ENCODE data around the gene BHLHE41.

BHLHE41 gene

GRCh38 chr12:26158078-26158764, 33.4 kb upstream of the BHLHE41 start:
- H3K27ac ChIP-seq, result no peak overlapping the region
- no peak for TF ChIP-seq ZFX (IDR thresholded peaks at IDR 0.05)
- TF ChIP-seq CTCF (conservative IDR thresholded peaks at IDR 0.05), result no peak

- TF ChIP-seq ZFX (IDR thresholded peaks at IDR 0.05), result no peak
- no peak for TF ChIP-seq CTCF (conservative IDR thresholded peaks at IDR 0.05)
- no peak overlapping the region for H3K27ac ChIP-seq
Measured at GRCh38 chr12:26157001-26157400, 32.2 kb upstream of the BHLHE41 start.

GRCh38 chr12:26156201-26156871, 31.5 kb upstream of the BHLHE41 start:
- no peak overlapping the region; the same call in 1 of the 2 replicates for H3K27ac ChIP-seq
- no peak for TF ChIP-seq CTCF (conservative IDR thresholded peaks at IDR 0.05)
- TF ChIP-seq ZFX (IDR thresholded peaks at IDR 0.05), result no peak

- H3K27ac ChIP-seq, result no peak overlapping the region; the same call in 1 of the 2 replicates
Measured at GRCh38 chr12:26153421-26154154, 28.8 kb upstream of the BHLHE41 start.

GRCh38 chr12:26152507-26153102, 27.8 kb upstream of the BHLHE41 start:
- H3K27ac ChIP-seq, result no peak overlapping the region
- TF ChIP-seq CTCF (conservative IDR thresholded peaks at IDR 0.05) (no peak), ZFX (IDR thresholded peaks at IDR 0.05) (no peak)

More at GRCh38 chr12:26153421-26154154, 28.8 kb upstream of the BHLHE41 start:
- TF ChIP-seq ZFX (IDR thresholded peaks at IDR 0.05) (no peak), CTCF (conservative IDR thresholded peaks at IDR 0.05) (no peak; the same call in 1 of the 2 replicates)

- no peak overlapping the region for H3K27ac ChIP-seq
- TF ChIP-seq CTCF (conservative IDR thresholded peaks at IDR 0.05) (no peak), ZFX (IDR thresholded peaks at IDR 0.05) (no peak)
Measured at GRCh38 chr12:26150736-26151450, 26.1 kb upstream of the BHLHE41 start.

Data from C4-2B (cell line).